Activated B cell treated with CpG ODN at 0.5 μM for 24 hours (primary cell): Measurements from ENCODE around the gene ATG3. TPM values are rescaled to one million over a fixed set of nuclear protein-coding genes. Genes with fewer than 3 reads are reported as not detected.
"Not testable (repeated sequence)": the region's sequence is repeated elsewhere in the genome, so short reads cannot be mapped to it uniquely, and the experiment has no call there.

Experiments
- ATAC-seq: fragments of 200-7000 bp; cut with Tn5 transposase; one replicate; pipeline ENCODE4 v1.10.0; 2021; ENCODE audit warnings: low read depth, mild to moderate bottlenecking, moderate library complexity
- CTCF ChIA-PET: fragments of 350-600 bp; sonication (Branson Sonifier 250); formaldehyde crosslinking; loops from one replicate; lab custom pipeline; 2021; ENCODE audit warnings: antibody characterized with exemption; lab: Charles Lee
- POLR2A ChIA-PET: fragments of 350-600 bp; sonication (Branson Sonifier 250); formaldehyde crosslinking; loops from one replicate; lab custom pipeline; 2021; ENCODE audit warnings: antibody characterized with exemption; lab: Charles Lee
- DNase-seq: peaks from one replicate; pipeline ENCODE4 v3.0.0; 2022
- H3K27ac Mint-ChIP-seq: one replicate; pipeline ENCODE4 v1.8.0; 2020; ENCODE audit warnings: mixed read lengths
- H3K27me3 Mint-ChIP-seq: one replicate; pipeline ENCODE4 v1.8.0; 2021; ENCODE audit warnings: mixed read lengths
- H3K36me3 Mint-ChIP-seq: one replicate; pipeline ENCODE4 v1.8.0; 2021; ENCODE audit warnings: low read depth, mixed read lengths
- H3K4me1 Mint-ChIP-seq: one replicate; pipeline ENCODE4 v1.8.0; 2021; ENCODE audit warnings: mixed read lengths
- H3K4me3 Mint-ChIP-seq: one replicate; pipeline ENCODE4 v1.8.0; 2020; ENCODE audit warnings: mild to moderate bottlenecking, mixed read lengths
- H3K9me3 Mint-ChIP-seq: one replicate; pipeline ENCODE4 v1.8.0; 2020; ENCODE audit warnings: mixed read lengths
- CTCF ChIP-seq: fragments of 200-600 bp; IDR thresholded peaks from one replicate; pipeline ENCODE4 v1.8.0; 2022; ENCODE audit warnings: antibody characterized with exemption, mild to moderate bottlenecking
- intact Hi-C: fragments of 100-400 bp; cut with micrococcal nuclease; formaldehyde crosslinking; loops from one replicate; pipeline ENCODE4 v1.15.1; 2024
- total RNA-seq: library from RNA; stranded (reverse); gene quantifications from 2 replicates; pipeline ENCODE4 v1.2.3, GENCODE V29; 2022

The ATG3 gene
- total RNA-seq, 1 donor from 2014 or later: 54.9 TPM

- intact Hi-C loops: loop anchor here (1.0 kb wide), 1 partner anchor 21 kb away; the partner anchor contains the start of gene ATG3
- no peaks in the 10 kb centered on the region for H3K27me3 Mint-ChIP-seq
- DNase-seq: no peak
- H3K4me3 Mint-ChIP-seq: peak overlapping the region; percentile 32
- peaks cover 76% of the 10 kb centered on the region for H3K36me3 Mint-ChIP-seq
- peak; percentile 91 for ATAC-seq
- H3K4me1 Mint-ChIP-seq: peaks cover 26% of the 10 kb centered on the region
- TF ChIP-seq CTCF: no peak
- H3K27ac Mint-ChIP-seq: peak overlapping the region; percentile 68
- H3K9me3 Mint-ChIP-seq: no peaks in the 10 kb centered on the region
- ChIA-PET CTCF (interaction anchor here (0.7 to 2.6 kb wide), 2 partner anchors 233 to 403 kb away, joined by 3 to 7 read pairs; no protein-coding TSS in a partner anchor), POLR2A (interaction anchor here (0.6 to 2.1 kb wide), 3 partner anchors 22 to 76 kb away, joined by 3 to 11 read pairs (median 4); partner anchors contain the start of genes ATG3 and SLC35A5)
These were observed 21.7 kb downstream of the ATG3 start for GRCh38 chr3:112539825-112540650.

GRCh38 chr3:112531358-112531781, 30.4 kb downstream of the ATG3 start:
- intact Hi-C loops: loop anchor here (1.0 kb wide), 5 partner anchors 12 to 419 kb away; no protein-coding TSS in a partner anchor
- Mint-ChIP-seq H3K4me3 (no peak overlapping the region), H3K27me3 (no peaks in the 10 kb centered on the region), H3K27ac (peak overlapping the region; percentile 27), H3K4me1 (peaks cover 3% of the 10 kb centered on the region), H3K36me3 (peaks cover 67% of the 10 kb centered on the region), H3K9me3 (no peaks in the 10 kb centered on the region)
- no peak for ATAC-seq
- ChIA-PET CTCF (interaction anchor here (0.8 to 1.6 kb wide), 12 partner anchors 11 to 421 kb away, joined by 3 to 20 read pairs (median 4); partner anchors contain the start of genes CD200, GCSAM and SLC9C1), POLR2A (no interaction called here)
- TF ChIP-seq CTCF: peak; percentile 9
- DNase-seq: no peak

GRCh38 chr3:112530573-112530972, 31.2 kb downstream of the ATG3 start:
- no peaks in the 10 kb centered on the region for H3K27me3 Mint-ChIP-seq
- no peaks in the 10 kb centered on the region for H3K9me3 Mint-ChIP-seq
- peaks cover 3% of the 10 kb centered on the region for H3K4me1 Mint-ChIP-seq
- intact Hi-C loops: no loop called here
- ATAC-seq (no peak), DNase-seq (no peak)
- POLR2A ChIA-PET: no interaction called here
- CTCF ChIA-PET: interaction anchor here (0.8 to 1.6 kb wide), 12 partner anchors 10 to 420 kb away, joined by 3 to 20 read pairs (median 4); partner anchors contain the start of genes CD200, GCSAM and SLC9C1
- H3K4me3 Mint-ChIP-seq: no peak overlapping the region
- TF ChIP-seq CTCF: no peak
- H3K36me3 Mint-ChIP-seq: peaks cover 62% of the 10 kb centered on the region
- no peak overlapping the region for H3K27ac Mint-ChIP-seq

GRCh38 chr3:112524127-112524526, 37.6 kb downstream of the ATG3 start:
- intact Hi-C loops, H3K9me3 Mint-ChIP-seq, H3K27me3 Mint-ChIP-seq, ATAC-seq, DNase-seq, POLR2A ChIA-PET, CTCF ChIA-PET, H3K4me3 Mint-ChIP-seq: not testable (repeated sequence)
- Mint-ChIP-seq H3K27ac (peak overlapping the region; percentile 32), H3K4me1 (peaks cover 13% of the 10 kb centered on the region), H3K36me3 (peaks cover 33% of the 10 kb centered on the region)

- Mint-ChIP-seq H3K4me3 (peak overlapping the region; percentile 58), H3K9me3 (peaks cover 2% of the 10 kb centered on the region), H3K4me1 (peaks cover 41% of the 10 kb centered on the region), H3K36me3 (peaks cover 15% of the 10 kb centered on the region), H3K27ac (peak overlapping the region; percentile 89), H3K27me3 (no peaks in the 10 kb centered on the region)
- peak; percentile 75 for ATAC-seq
- no peak for TF ChIP-seq CTCF
- CTCF ChIA-PET: interaction anchor here (0.7 to 2.5 kb wide), 25 partner anchors 12 to 408 kb away, joined by 3 to 29 read pairs (median 4); partner anchors contain the start of genes BTLA, CD200 and SLC9C1
- POLR2A ChIA-PET: interaction anchor here (1.0 to 2.3 kb wide), 5 partner anchors 15 to 405 kb away, joined by 3 to 14 read pairs (median 7); partner anchors contain the start of gene BTLA
- DNase-seq: no peak
- intact Hi-C loops: loop anchor here (1.0 to 2.0 kb wide), 8 partner anchors 12 to 408 kb away; partner anchors contain the start of gene BTLA
These were observed 42.2 kb downstream of the ATG3 start for GRCh38 chr3:112519424-112520001.

GRCh38 chr3:112518970-112519369, 42.8 kb downstream of the ATG3 start:
- Mint-ChIP-seq H3K4me3 (peak overlapping the region; percentile 58), H3K4me1 (peaks cover 45% of the 10 kb centered on the region), H3K27ac (peak overlapping the region; percentile 89)
- not testable (repeated sequence) for DNase-seq, H3K36me3 Mint-ChIP-seq, H3K27me3 Mint-ChIP-seq, H3K9me3 Mint-ChIP-seq
- CTCF ChIA-PET: interaction anchor here (0.7 to 2.5 kb wide), 9 partner anchors 11 to 407 kb away, joined by 3 to 11 read pairs (median 5); partner anchors contain the start of genes BTLA, CD200 and SLC9C1
- intact Hi-C loops: loop anchor here (1.0 to 2.0 kb wide), 8 partner anchors 12 to 408 kb away; partner anchors contain the start of gene BTLA
- POLR2A ChIA-PET: interaction anchor here (1.0 to 2.3 kb wide), 4 partner anchors 14 to 405 kb away, joined by 3 to 14 read pairs (median 5); no protein-coding TSS in a partner anchor
- peak; percentile 37 for ATAC-seq
